Measurements from ENCODE around the gene GLI2.

Gene GLI2

DNA sequence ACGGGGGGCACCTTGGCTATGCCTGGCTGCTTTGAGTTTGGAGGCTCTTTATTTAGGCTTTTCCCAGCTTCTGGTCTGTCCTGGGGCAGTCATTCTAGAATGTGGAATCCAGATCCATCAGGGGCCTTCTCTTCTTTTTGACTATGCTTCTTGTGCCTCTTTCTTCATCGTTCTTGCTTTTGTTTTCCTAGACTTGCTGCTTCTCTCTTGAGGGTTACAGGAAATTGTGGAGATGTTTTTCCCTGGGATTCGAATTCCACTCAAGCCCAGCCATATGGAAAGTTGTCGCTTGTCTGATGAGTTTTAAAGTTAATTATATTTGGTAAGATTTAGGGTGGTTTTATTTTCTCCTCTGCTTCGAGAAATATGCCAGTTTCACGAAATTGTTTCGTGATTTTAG is 2.4 kb downstream of the GLI2 start:
- no peak for DNase-seq

DNA sequence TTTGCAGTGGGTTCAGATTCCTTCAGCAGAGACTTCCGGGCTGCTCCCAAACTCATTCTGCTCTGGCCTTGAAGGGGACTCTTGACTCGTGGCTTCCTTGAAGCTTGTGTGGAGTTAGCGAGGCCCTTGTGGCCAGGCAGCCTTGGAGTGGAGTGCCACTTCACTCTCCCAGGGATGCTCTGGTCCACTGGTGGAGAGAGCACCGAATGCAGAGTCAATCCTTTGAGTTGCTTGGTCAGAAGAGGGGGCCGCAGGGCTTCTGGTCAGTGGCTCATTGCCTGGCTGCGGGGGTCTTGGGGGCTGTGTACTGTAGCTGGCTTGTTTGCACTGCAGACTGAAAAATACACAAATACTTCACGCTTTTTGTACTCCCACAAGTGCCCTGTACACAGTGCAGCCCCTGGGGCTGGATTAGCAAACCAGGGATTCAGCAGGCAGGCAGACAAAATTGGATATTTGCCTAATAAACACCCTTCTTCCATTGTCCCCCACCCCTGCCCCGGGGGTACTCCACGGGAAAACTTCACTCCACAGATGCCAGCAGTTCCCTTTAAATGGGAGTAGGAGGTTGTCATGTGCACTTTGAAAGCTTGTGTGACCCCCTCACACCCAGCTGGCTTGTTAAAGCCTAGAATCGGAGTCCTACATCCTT is 3.2 kb downstream of the GLI2 start:
- no peak for DNase-seq

DNA sequence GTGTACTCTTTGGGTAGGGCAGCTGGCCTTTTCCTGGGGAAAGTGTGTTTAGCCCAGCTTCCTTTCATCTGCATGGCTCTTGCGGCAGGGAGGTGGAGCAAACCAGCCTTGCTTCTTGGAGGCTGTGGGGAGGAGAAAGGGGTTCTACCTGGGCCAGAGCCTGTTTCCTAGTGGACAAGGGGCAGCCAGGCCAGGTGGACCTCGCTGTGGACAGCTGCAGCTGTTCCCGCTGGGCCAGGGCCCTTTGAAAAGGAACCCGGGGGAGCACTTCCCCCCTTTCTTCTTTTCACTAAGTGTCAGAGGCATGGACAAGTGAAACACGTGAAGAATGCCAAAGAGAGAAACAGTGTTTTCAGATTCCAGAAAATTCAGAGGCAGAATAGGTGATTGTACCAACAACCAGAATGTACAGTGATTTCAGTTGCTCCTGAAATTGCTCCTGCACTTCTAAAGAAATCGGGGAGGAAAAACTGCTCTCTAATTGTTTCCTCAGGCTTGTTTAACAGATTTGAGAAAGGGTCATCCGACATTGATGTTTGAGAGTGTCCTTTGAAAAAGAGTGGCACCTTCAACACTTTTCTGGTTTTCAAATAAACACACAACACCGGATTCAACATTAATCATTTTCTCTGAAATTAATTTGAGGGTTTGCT is 3.9 kb downstream of the GLI2 start:
- no peak for DNase-seq

DNA sequence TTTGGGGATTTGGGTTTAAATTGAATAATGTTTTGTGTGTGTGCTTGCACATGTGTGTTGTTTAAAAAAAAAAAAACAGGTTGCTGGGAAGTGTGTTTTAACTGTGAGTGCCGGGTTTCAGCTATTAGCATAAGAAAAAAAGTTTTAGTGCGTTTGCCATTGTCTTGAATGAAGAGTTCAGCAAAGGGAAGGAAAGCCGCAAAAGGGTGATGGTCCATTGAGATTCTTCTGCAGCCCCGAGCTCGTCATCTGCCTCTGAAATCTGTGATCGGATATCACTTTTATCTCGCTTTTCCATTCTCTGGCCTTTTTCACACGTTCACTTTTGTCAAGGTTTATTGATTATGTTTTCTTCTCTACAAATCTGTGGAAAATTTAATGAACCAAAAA is 4.7 kb downstream of the GLI2 start:
- no peak for DNase-seq

DNA sequence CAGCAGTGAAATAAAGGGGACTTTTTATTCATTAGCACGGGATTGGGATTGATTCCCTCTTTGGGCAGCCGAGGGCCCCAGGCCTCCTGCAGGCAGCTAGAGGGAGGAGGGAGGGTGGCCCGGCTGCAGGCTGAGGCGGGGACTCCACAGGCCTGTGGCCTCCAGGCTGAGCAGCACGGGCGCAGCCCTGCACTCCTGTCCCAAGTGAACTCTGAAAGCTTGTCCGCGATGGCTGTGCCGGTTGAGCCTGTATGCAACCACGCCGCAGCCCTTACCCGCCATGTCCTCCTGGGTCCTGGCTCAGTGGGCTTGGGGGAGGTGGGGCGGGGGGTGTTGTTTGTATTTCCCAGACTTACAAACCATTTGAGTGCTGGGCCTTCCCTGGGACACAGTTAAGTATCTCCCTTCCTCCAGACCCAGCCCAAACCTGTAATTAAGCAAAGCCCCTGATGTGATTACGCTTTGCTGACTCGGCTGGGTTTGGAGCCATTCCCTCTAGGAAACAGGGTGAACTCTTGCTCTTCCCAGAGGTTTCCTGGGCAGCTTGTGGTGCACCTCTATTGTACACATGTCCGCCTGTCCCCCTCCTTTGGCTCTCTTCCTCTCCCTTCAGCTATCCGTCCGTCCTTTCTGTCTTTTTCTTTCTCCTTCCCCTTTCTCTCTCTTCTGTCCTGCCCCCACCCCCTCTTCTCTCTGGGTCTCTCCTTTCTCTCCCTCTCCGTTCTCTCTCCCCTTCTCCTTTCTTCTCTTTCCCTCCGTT is 5.3 kb downstream of the GLI2 start:
- peak; percentile 68 for DNase-seq

DNA sequence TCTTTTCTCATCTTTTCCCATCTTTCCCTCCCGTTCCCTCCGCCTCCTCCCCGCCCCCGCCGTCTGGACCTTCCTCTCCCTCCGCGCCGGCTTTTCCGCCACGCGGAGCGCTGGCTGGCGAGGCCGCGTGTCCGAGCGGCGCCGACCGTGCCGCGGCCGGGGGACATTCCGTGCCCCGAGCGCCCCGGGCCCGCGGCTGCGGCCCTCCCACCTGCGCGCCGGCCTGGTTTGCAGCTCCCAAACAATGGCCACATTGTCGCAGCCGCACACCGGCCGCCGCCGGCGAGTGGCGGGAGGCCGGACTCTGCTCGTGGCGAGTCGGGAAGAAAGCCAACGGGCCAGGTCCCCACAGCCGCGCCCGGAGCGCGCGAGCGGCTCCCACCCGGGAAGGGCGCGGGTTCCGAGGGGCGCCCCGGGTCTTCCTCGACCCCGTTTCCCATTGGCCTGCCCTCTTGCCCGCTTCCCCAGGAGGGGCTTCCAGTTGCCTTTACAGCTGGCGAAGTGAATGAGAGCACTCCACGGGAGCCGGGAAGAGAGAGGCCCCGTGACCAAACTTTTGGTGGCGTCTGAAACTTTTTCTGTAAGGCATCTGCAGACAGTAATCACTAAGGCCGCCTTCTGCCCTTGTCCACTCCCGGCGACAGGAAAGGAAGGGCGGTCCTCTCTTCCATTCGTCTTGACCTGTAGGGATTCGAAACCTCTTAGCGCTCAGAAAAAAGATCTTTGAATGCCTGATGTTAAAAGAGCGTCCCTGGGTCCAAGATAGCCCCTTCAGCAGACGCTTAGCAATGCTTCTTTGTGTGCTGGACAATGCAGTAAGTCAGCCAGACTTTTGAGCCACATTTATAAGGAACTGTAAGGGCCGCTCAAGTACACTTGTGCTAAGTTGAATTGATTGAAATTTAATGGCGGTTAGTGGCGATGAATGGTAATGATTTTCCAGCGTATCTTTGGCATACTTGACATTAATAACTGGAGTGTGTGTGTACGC is 6.2 kb downstream of the GLI2 start:
- peak; percentile 78 for DNase-seq

DNA sequence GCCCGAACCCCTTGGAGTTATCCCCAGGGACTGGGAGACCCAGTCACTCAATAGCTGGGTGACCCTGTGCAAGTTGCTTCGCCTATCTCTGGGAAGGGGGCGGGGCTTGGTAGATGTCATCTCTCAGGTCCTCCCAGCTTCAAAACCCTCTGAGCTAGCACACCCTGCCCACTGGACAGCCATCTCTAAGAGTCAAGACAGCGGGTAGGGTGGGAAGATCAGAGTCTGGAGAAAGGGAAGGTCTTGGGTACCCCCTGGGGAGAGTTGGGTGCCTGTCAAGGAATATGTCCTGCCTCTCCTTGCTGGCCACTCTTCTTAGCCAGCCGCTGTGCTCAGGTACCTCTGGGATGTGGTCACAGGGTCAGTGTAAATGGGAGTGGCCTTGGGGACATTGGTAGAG is 8.0 kb downstream of the GLI2 start:
- no peak for DNase-seq

DNA sequence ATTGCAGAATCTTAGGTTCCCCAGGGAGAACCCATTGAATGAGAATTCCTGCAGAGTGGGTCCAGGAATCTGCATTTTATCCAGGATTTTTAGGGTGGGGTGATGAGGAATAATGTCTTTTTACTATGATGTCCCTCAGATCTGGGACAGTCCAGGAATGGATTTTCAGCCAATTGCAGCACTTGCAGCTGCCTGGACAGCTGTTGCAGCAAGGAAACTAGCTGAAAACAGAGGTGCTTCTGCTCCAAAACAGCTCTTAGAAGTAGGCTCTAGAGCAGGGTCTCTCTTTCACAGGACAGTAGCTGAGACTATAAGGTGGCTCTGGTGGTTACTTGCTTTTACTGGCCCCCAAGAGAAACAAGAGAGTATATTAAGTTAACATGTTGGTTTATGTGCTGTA is 9.1 kb downstream of the GLI2 start:
- no peak for DNase-seq

DNA sequence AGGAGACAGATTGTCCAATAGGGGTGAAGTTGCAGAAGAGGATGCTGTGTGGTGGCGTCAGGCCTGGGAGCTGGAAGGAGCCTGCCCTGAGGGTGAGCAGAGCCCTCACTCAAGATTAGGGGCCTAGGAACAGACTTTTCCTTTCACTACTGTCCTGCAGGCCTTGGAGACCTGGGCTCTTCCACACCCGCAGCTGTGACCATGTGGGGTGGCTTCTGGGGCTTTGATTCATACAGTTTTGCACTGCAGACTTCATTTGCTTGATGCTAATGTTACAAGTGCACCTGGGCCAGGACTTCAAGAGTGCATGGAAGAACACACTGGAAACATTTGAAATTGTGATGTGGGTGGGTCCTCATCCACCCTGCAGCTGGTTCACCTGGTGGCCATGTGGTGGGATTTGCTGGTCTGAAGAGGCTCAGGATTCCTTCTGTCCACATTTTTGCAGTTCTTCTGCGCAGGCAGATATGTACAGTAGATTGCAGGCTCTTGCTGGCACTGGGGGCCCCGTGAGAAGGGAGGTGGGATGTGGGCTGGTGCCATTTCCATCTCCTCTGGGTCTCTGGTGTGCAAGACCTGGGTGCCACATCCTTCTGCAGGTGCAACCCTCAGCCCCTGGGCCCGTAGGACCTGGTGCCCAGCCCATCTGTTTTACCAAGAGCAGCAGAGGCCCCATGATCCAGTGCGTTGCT is 9.9 kb downstream of the GLI2 start:
- DNase-seq: no peak

DNA sequence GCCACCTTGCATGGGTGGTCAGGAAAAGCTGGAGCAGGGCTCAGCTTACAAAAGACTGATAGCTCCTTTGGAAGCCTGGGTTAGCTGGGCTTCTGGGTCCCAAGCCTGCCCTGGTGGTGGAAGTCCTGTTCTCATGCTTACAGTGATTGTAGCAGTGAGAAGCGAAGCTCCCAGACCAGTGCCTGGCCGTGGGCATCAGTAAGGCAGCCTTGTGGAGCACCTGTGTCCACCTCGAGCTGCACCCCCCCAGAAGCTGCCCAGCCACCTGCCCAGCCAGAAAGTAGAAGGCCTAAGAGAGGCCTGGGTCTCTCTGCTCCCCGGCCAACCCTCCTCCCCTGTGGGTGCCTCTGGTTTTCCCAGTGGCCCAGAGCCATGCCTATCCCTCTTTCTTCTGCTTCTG is 10.5 kb downstream of the GLI2 start:
- no peak for DNase-seq

DNA sequence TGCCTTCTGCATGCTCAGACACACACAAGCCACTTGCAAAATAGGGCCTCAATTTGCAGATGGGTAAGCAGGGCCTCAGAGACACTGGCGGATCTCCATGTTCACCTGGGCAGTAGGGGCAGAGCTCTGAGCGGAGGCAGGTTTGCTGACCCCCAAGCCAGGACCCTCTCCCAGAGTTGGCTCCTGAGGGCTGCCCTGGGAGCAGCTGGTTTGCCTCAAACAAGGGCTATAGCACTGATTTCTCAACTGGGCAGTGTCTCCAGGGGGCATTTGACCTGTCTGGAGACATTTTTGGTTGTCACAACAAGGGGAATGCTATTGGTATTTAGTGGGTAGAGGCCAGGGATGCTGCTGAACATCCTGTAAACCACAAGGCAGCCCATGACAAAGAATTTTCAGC is 11.6 kb downstream of the GLI2 start:
- DNase-seq: no peak

DNA sequence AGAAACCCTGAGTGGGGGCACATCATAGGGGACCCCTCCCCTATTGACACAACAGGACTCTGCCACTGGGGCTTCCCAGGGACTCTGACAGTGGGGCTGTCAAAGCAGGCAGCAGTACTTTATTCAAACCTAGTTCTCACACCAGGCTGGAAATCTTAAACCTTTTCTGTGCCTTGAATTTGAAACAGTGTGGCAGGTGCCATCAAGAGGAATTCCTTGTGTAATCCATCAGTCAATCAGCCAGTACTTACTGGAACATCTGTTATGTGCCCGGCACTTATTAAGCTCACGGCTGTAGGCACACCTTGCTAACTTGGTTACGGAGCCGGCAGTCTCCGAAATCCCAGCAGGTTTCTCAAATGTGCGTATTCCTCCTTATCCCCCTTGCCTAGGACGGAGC is 12.0 kb downstream of the GLI2 start:
- DNase-seq: no peak

DNA sequence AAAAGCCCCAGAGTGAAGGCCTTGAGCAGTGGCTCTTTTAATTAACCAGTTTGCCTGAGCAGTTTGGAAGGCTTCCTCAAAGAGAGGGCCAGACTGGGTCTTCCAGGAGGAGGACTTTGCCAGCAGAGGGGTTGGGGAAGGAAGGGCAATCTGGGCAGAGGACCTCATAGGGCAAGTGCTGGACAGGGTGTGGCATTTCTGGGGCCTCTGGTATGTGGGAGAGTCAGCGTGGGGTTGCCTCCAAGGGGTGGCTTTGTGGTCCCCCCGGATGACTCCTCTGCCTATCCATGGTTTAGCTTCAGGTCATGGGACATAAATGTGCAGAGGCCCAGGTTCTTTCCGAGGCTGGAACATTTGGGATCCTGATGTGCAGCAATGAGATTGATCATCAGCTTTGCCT is 12.6 kb downstream of the GLI2 start:
- no peak for DNase-seq

DNA sequence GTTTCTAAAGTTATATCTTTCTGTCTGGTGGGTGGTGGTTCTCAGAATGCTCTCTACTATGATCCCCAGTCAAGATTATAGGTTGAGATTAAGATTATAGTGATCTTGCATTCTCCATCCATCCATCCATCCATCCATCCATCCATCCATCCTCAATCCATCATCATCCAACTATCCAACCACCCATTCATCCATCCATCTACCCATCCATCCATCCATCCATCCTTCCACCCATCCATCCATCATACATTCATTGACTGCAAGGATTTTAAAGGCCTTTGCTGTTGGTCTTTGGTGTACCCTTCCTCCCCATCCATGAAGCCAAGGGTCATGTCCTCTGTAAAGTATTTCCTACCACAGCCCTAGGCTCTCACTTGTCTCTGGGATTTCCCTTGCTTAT is 13.1 kb downstream of the GLI2 start:
- DNase-seq: no peak

DNA sequence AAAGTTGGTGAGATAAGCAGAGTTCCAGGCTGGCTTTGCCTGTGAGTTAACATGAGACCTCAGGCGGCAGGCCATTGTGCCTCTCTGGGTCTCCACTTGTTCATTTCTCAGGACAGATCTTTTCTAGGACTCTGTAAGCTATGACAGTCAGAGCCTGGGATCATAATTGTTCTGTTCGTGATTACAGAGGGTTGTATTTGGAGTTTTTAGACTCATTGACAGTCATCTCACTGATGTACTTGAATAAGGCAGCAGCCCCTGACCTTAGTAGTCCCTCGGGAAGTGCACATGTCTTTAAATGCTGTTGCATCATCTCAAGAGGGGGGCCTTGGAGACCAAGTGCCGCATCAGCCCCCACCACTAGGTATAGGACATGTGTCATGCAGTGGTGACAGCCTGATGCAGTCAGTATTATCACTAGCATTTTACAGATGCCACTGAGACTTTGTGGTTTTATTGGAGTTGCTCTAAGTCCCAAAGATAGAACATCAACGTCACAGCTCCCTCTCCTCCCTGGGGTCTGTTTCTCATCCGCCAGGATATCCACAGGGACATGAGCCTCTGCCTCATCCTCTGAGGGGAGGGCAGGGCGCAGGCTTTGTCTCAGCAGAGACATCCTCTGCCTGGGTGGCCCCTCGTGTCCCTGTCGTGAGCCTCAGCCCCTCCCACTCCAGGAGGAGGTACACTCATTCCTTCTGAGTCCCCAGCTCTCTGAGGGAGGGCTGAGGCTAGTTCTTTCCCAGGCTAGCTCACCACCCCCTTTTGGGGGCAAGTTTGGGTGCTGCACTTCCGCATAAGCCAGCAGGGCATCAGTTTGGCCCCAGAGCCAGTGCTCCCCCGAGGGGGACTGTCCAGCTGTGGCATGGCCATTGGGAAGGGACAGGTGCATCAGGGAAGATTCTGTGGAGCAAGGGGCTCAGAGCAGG is 14.1 kb downstream of the GLI2 start:
- DNase-seq: no peak

DNA sequence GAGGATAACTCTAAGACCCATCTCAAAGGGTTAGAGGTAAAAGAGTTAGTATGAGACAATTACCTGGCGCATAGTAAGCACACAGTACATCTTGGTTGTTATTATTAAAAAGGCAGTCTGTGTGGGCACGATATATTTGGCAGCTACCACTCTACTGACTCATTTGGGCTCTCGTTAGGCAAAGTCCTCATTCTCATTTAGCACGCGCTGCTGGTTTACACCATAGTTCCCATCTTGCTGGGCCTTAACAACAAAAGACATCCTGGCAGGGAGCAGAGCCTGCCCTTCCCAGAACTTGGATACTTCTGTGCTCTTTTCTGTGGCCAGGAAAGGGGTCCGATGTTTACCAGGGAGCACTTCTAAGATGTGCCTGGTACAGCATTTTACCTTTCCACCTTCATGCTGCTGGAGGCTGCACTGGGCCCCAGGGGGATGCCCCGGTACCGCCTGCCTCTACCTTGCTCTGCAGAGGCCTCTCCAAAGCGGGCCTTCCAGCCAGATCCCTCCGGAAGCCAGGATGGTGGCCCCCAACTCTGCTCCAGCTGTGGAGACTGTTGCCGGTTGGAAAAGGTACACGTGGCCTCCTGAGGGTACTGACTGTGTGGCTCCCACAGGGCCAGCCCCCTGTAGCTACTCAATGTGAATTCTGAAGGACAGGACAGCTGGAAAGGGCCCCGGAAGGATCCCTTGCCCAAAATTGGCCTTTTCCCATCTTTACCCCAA is 15.0 kb downstream of the GLI2 start:
- DNase-seq: no peak

DNA sequence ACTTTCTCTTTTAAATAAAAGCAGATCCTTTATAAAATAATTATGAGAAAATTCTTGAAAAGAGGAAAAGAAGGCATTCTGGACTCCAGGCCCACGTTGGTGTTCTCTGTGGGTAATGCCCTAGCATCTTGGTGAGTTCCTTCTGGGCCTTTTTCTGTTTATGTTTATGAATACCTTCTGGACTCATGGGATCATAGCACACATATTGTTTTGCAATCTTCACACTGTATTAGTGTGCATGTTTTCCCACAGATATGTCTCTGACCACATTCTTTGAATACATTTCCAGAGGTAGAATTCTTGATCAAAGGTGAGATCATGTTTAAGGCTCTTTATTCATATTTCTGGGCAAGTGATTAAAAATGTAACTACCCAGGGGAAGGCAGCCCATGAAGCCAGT is 15.9 kb downstream of the GLI2 start:
- no peak for DNase-seq

DNA sequence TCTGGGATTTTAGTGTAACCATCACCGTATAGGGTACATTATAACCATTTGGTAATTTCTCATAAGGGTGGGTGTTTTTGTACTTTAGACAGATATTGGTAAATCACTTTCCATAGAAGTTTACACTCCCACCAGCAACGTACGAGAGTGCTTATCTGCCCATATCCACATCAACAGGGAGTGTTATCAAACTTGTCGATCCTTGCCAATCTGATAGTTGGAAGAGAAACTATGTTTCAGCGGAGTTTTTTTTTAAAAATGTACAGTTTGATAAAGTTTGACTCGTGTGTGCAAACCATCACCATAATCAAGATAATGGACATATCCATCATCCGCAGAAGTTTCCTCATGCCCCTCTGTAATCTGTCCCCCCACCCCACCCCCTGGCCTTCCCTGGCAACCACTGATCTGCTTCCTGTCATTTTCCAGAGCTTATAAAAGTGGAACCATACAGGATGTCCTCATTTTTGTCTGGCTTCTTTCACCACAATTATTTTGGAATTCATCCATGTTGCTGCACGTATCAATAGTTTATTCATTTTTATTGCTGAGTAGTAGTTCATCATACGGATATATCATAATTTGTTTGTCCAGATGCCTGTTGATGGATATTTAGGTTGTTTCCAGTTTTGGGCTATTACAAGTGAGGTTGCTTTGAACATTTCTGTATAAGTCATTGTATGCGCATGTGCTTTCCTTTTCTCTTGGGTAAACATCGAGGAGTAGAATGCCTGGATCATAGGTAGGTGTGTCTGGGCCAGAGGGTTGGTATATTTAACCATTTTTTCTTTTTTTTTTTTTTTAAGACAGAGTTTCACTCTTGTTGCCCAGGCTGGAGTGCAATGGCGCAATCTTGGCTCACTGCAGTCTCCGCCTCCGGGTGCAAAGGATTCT is 18.6 kb downstream of the GLI2 start:
- no peak for DNase-seq
